Mucosa of rectum (tissue), 2 donors: Measurements from ENCODE around the gene FBXW5.

Experiments
- H3K27ac ChIP-seq, 2 donors: one replicate each; pipeline ENCODE4 v1.7.0; 2013; ENCODE audit warnings: inconsistent platforms in 2 of 2, low read depth in 2 of 2, low read length in 2 of 2
- H3K27me3 ChIP-seq, 2 donors: one replicate each; pipeline ENCODE4 v1.7.0; 2013; ENCODE audit warnings: low read length in 2 of 2; ENCODE audit not compliant: control insufficient read depth in 2 of 2, insufficient read depth in 2 of 2
- H3K36me3 ChIP-seq, 2 donors: one replicate each; pipeline ENCODE4 v1.7.0; 2013; ENCODE audit warnings: low read length in 2 of 2; ENCODE audit not compliant: control insufficient read depth in 2 of 2, insufficient read depth in 2 of 2
- H3K4me1 ChIP-seq, 2 donors: one replicate each; pipeline ENCODE4 v1.7.0; 2013; ENCODE audit warnings: low read length in 2 of 2, mild to moderate bottlenecking in 1 of 2; ENCODE audit not compliant: control insufficient read depth in 2 of 2, insufficient read depth in 2 of 2
- H3K4me3 ChIP-seq, 2 donors: one replicate each; pipeline ENCODE4 v1.7.0; 2013; ENCODE audit warnings: low read length in 2 of 2
- H3K9ac ChIP-seq, 2 donors: one replicate each; pipeline ENCODE4 v1.7.0; 2013; ENCODE audit warnings: low read length in 2 of 2, low read depth in 1 of 2, mild to moderate bottlenecking in 1 of 2
- H3K9me3 ChIP-seq, 2 donors: one replicate each; pipeline ENCODE4 v1.7.0; 2013; ENCODE audit warnings: low read length in 2 of 2; ENCODE audit not compliant: control insufficient read depth in 2 of 2
- donor health status: healthy.
- donor health status: Normal muscosa, but diverticular disease.

Gene FBXW5

DNA sequence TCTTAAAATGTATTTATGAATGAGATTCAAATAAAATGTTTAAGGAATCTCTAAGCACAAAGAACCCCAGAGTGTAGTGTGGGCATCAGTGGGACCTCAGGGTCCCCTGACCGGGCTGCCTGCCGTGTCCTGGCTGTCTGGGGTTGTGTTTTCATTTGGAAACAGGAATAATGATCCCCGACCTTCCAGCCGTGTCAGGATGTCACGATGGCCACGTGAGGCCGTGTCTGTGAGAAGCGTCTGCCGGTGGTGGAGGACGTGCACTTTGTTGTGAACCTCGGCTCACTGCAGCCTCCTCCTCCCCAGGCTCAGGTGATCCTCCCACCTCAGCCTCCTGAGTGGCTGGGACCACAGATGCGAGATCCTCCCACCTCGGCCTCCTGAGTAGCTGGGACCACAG, 53.9 kb downstream of the FBXW5 start:
- H3K27me3 ChIP-seq = no peaks in the 10 kb centered on the region
- H3K4me3 ChIP-seq = no peak overlapping the region
- H3K9me3 ChIP-seq = no peaks in the 10 kb centered on the region
- peaks cover 2 to 17% of the 10 kb centered on the region in 2 donors for H3K36me3 ChIP-seq
- H3K9ac ChIP-seq = no peak overlapping the region
- H3K27ac ChIP-seq = no peak overlapping the region
- H3K4me1 ChIP-seq = peaks cover 7 to 10% of the 10 kb centered on the region in 2 donors
